Testis (tissue), 2 donors: Measurements from ENCODE around the gene SENP5.

Experiments used
- POLR2A ChIP-seq: fragments of 450-650 bp; IDR thresholded peaks from one replicate; pipeline ENCODE4 v1.6.1; 2017; ENCODE audit warnings: antibody characterized with exemption, mild to moderate bottlenecking, moderate library complexity
- TF ChIP-seq, protein P1 (sequence below), 3 experiments: fragments of 450-650 bp in 2 of 3; fragments of 200-600 bp in 1 of 3; sonication (generic) in 1 of 3; IDR thresholded peaks; one replicate each; pipeline ENCODE4 v1.5.1; 2016 to 2019; ENCODE audit warnings: antibody characterized with exemption in 3 of 3, mild to moderate bottlenecking in 2 of 3, moderate library complexity in 1 of 3

DNA sequence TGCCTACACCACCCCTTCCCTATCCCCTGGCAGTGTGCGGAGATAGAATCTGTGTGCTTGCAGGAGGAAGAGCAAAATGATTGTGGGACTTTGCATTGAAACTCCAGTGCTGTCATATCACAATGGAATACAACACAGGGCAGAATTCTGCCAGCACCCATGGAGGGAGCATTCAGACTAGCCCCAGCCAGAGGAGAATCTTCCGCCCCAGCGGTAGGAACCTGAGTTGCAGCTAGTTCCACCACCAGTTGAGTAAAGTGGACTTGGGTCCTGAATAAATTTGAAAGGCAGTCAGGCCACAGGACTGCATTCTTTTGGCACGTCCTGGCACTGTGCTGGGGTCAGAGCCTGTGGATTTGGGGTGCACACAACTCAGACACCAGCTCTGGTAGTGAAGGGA, 47.1 kb downstream of the SENP5 start:
- TF ChIP-seq, protein P1, sequence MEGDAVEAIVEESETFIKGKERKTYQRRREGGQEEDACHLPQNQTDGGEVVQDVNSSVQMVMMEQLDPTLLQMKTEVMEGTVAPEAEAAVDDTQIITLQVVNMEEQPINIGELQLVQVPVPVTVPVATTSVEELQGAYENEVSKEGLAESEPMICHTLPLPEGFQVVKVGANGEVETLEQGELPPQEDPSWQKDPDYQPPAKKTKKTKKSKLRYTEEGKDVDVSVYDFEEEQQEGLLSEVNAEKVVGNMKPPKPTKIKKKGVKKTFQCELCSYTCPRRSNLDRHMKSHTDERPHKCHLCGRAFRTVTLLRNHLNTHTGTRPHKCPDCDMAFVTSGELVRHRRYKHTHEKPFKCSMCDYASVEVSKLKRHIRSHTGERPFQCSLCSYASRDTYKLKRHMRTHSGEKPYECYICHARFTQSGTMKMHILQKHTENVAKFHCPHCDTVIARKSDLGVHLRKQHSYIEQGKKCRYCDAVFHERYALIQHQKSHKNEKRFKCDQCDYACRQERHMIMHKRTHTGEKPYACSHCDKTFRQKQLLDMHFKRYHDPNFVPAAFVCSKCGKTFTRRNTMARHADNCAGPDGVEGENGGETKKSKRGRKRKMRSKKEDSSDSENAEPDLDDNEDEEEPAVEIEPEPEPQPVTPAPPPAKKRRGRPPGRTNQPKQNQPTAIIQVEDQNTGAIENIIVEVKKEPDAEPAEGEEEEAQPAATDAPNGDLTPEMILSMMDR (IDR thresholded peaks at IDR 0.05): no peak
- no peak for TF ChIP-seq POLR2A
